Stimulated activated CD8-positive, alpha-beta memory T cell treated with anti-CD3 and anti-CD28 coated beads, Interleukin-12 subunit alpha, Interleukin-12 subunit beta, amount 100 ng/mL, for 1 hour (primary cell): ENCODE measurements around the gene FGFBP1.

Experiments used
- DNase-seq: peaks from one replicate; pipeline ENCODE4 v3.0.0-alpha.2; 2020; ENCODE audit warnings: low read depth

Gene FGFBP1

DNA sequence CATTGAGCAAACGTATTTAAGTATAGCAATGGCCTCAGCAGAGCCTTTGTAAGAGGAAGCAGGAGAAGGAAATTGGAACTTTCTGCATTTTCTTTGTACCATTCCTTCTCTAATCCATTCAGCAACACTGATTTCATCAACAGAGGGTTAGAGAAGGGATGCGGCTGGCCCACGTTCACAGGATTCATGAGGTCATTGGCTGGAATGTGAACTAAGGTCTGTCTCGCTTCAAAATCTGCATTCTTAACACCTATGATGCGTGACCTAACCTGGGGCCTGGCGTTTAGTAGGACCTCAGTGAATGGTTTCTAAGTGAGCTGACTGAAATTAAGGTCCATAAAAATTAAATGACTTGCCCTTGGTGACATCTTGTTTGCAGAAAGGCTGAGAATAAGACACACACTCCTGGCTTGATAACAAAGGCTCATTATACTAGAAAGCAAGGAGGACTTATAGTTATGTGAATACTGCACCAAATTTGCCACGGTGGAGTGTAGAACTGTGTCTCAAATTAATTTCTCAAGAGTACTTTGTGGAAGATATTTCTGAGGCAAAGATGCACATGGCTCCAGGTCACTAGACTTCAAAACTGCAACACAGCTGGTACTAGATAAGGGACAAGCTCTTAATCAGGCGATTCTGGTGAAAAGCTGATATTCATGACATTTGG is 25.4 kb downstream of the FGFBP1 start:
- no peak for DNase-seq

DNA sequence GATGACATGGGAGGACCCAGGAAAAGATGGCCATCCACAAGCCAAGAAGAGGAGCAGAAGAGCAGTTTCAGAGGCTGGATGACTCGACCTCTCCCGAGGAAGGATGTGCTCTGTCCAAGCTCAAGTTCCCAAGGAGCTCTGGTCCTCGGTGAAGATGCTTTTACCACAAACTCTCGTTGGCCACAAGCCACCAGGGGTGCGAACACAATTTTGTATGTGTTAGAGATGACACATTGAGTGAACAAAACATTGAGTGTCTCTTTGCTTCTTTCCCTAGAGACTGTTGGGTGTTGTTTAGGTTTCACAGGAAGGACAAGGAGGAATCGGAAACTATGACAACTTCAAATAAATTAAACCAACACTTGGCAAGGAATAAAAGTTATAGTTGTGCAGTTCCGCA is 26.3 kb downstream of the FGFBP1 start:
- DNase-seq, result no peak

DNA sequence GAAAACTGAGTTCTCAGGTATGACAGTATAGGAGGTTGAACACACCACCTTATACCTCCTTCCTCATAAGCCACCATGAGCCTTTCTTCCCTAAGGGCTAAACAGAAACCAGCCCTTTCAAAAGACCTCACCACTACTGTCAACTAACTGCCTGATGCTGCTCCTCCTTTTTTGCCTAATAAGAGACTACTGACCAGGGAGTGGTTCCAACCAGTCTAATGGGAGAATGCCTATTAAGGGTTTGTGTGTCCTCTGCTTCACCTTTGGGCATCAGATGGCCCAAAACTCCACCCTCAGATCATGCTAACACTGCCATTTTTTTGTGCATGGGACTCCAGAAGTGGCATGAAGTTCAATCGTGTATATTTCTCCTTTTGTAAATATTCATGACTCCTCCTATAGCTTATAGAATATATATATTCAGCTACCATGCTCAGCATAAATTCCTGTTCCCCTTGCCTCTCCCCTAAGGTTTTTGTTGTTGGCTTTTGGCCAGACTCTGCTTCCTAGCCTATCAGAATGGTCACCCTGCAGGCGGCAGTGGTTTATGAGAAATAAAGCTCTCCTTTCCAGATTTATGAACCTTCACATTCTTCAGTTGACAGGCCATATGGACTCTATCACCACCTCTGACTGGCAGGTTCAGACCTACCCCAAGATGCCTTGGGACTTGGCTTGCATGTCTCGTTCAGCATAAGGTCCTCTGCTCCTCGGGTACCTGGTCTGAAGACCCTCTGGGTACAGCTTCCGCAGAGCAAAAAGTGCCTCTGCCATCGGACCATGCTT is 28.2 kb downstream of the FGFBP1 start:
- DNase-seq, result no peak

DNA sequence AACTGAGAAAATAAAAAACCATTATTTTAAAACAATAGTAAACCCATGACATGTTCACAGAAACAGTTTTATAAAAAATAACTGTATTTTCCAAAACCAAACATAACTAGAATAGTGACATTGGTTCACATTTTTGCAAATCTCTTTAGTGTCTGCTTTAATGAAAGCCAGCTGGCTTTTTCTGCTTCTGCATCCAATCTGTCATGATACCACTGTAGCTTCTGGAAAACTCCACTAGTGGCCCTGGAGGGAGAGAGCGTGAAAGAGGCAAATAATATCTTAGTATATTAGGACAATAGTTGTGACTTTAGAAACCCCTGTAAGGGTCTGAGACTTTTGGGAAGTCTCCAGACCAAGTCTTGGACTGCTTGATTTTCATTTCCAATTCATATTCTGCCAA is 31.1 kb downstream of the FGFBP1 start:
- DNase-seq, result no peak

DNA sequence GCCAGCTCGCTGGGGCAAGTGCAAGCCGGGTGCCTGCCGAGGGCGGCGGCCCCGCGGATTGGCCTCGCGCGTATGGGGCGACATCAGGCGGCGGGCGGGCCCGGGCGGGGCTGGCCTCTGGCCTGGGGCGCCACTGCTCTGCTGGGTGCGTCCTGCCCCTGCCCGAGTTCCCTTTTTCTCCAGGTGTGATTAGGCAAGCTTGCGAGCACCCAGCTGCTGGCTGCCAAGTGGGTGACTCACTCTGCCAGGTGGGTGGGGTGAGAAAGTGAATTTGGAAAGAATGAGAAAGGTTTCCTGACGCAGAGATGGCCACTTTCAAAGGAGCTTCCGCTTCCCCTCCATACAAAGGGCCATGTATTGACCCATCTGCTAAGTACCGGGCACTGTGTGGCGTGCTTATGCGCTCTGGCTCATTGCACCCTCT is 32.5 kb downstream of the FGFBP1 start:
- DNase-seq, result no peak

DNA sequence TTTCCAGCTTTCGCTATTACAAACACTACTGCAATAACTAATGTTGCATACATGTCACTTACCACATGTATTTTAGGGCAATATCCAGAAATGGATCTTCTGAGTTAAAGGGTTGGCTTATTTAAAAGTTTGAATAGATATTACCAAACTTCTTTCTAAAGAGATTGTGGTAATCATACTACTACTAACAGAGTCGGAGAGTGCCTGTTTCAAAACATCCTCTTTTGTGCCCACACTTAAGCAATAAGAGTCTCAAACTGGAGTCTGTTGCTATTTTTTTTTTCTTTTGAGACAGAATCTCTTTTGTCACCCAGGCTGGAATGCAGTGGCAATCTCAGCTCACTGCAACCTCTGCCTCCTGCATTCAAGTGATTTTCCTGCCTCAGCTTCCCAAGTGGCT is 35.8 kb downstream of the FGFBP1 start:
- no peak for DNase-seq

DNA sequence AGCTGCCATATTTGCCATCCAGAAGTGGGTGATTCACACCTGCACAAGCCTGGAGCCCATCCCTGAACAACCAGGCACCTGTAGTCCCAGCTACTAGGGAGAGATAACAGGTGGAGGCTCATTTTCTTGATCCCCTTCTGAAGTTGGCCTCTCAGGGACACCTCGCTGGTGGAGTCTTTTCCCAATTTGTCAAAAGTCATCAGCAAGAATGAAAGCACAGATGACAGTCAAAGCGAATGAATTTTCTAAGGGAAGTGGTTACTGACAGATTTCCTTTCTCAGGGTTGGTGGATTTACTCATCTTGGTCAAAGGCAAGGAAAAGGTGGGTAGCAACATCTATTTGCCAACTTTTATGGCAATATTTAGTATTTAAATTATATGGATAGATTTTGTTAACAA is 36.5 kb downstream of the FGFBP1 start:
- DNase-seq, result no peak

DNA sequence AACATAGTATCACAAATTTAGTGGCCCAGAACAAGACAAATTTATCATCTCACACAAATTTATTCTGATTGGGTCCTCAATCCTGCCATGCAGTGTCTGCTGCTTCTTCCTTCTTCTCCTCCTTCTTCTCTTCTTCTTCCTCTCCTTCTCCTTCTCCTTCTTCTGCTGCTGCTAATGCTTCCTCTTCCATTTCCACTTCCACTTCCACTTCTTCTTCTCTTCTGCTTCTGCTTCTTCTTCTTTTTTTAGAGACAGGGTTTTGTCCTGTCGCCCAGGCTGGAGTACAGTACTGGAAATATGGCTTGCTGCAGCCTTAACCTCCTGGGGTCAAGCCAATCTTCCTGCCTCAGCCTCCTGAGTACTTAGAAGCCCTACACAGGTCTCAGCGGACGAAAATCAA is 37.5 kb downstream of the FGFBP1 start:
- DNase-seq, result no peak

DNA sequence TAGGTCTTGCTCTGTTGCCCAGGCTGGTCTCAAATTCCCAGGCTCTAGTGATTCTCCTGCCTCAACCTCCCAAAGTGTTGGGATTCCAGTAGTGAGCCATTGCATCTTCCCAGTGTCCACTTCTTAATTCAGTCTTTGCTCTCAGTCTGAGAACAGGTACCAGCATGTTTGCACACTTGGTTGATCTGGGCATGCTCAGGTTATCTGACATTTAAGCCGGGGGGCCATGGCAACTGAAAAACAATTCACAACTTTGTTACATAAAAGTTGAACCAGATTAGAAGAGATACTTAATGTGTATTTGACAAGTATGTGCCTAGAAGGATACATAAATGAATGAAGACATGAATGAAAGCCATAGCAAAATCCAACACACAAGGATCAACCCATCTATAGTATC is 39.0 kb downstream of the FGFBP1 start:
- DNase-seq, result no peak

DNA sequence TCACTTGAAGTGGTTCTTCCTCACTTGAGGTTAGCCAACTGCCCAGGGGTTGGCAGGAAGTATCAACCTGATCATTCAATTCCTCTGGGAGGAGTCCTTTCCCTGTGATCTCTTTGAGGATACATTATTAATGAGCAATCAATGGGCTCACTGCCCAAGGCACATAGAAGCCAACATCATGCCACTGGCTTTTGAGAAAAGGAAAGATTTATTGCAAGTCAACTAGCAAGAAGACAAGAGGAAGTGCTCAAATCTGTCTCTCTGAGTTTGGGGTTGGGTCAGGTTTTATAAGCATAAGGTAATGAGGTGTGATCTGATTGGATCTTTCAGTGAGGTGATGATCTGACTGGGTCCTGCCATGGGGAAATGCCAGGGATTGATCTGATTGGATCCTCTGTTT is 39.6 kb downstream of the FGFBP1 start:
- no peak for DNase-seq

DNA sequence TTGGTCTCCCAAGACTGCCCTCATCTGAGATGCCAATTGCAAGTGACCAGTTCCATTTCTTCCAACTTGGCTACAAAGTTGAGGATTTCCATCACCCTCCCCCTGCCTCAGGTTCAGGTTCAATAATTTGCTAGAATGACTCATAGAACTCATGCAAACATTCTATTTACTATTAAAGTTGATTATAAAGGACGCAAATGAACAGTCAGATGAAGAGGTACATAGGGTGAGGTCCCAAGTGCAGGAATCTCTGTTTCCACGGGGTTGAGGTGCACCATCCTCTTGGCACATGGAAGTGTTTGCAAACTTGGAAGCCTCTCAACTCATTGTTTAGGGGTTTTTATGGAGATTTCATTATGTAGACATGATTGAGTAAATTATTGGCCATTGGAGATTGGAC is 41.0 kb downstream of the FGFBP1 start:
- DNase-seq, result no peak

DNA sequence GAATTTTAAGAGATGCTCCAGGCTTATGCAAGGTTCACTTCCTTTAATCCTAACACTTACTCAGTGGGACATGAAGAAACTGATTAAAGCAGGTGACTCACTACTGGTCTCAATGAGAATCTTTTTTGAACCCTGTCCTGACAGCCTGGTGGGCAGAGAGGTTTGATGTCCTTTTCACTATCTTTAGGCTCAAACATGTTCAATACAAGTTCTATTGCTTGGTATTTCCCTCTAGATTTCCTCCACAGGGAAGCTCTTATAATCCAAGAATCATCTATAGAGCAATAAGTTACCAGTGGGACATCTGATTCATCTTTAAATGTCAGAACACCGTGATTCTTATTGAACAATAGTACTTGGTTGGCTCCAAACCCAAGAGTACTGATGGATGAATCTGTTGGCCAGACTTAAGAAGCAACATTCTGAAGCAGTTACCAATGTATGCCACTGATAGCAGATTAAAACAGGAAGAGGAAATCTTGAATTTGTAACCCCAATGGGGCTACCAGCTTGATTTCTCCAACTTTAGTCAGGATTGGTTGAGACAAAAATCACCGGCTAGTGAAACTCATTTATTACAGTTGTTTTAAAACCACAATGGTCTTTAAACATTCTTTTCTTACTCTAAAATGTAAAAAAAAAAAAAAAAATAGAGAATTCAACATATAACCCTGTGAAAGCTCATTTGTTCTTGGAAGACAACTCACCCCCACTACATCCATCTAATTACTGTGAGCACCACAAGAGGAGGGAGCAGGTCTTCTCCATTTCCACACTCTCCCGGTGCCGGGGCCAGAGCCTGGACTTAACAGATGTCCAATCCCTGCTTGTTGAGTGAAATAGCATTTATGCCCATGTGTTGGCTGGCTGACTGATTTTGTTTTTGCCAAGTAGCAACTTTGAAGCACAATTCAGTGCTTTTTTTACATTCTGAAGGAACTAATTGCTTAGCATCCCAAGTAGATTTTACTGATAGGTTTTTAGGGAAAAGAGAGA is 43.3 kb downstream of the FGFBP1 start:
- no peak for DNase-seq

DNA sequence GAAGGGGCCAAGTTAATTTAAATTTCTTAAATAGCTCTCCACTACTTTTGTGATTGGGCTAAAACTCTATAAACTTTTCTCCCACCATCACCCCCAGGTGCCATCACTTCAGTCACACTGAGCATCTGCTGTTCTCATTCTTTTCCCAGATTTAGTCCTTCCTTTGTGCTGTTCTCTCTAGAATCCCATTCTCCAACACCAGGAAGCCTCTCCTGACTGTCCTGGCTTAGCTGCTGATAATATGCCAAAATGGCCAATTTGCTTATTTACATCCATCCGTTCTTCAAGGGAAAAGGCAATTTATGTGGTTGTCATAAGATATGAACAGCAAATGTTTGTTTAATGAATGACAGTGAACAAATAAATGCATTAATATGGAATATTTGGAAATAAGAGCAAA is 44.1 kb downstream of the FGFBP1 start:
- no peak for DNase-seq

DNA sequence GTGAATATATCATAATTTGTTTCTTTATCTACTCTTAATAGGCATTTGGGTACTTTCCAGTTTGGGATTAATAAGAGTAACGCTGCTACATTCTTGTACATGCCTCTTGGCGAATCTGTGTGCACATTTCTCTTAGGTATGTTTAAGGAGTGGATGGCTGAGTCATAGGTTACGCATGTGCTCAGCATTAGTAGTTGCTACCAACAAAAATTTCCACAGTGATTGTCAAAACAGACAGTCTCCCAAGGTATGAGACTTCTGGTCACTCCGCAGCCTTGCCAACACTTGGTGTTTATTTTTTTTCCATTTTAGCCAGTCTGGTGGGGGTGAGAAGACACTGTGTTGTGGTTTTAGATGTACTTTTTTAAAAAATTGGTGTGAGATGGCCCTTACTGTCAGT is 44.6 kb downstream of the FGFBP1 start:
- no peak for DNase-seq

DNA sequence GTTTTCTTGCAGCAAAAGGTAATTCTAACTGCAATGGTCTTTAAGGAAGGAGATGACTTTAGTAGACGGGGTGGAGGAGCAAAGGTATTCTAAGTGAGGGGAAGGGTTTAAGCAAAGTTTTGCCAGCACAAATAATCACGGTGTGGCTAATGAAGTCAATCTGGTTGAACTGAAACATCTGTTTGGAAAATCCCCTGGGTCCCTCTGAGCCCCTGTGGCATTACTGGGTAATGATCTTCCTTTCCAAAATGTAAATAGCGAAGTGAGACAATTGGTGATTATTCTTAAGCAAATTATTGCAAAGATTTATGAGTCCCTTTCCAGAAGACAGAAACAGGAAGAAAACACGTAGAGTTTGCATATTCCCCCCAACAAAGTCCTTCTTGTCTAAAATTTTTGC is 47.2 kb downstream of the FGFBP1 start:
- DNase-seq, result no peak

DNA sequence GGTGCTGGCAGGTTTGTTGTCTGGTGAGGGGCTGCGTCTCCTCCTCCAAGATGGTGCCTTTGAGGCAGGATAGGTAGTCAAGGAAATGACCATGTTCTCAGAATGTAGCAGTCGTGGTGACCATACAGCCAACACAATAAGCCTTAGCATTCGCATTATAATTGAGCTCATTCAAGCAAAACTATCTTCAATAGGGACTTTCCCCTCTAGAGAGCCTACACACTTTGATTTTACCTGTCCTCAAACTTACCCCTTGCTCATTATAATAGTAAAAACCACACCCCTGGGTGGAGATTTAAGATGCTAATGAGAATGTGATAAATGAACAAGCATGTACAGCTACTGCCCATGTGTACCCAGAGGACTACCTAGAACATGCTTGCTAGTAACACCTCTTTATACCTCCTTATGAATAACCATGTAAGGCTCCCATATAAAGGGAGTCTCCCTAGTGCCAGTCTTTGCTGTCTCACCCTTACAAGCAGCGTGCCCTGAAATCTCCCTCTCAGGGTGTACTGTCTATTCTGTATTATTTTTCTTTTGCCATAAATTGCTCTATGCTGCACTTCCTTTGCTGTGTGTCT is 48.2 kb downstream of the FGFBP1 start:
- no peak for DNase-seq

DNA sequence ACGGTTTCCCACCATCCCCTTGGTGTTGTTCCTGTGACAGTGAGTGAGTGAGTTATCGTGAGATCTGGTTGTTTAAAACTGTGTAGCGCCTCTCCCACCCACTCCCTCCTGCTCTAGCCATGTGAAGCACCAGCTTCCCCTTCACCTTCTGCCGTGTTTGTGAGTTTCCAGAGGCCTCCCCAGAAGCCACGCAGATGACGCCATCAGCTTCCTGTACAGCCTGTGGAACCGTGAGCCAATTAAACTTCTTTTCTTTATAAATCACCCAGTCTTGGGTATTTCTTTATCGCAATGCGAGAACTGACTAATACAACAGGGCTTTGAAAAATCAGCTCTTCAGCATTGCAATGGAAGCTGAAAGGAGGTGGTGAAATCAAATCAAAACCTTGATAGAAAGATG is 50.0 kb downstream of the FGFBP1 start:
- no peak for DNase-seq
